Colonic mucosa (tissue), 4 donors: ENCODE data around the gene FOSL1. TPM values are rescaled to one million over a fixed set of nuclear protein-coding genes. Genes with fewer than 3 reads are reported as not detected.

Experiments
- DNase-seq: peaks from one replicate; pipeline ENCODE4 v3.0.0-alpha.2; 2020
- H3K27ac ChIP-seq: fragments of 200-600 bp; one replicate; pipeline ENCODE4 v1.8.0; 2021
- H3K27me3 ChIP-seq: fragments of 200-600 bp; one replicate; pipeline ENCODE4 v1.8.0; 2021
- H3K36me3 ChIP-seq: fragments of 200-600 bp; one replicate; pipeline ENCODE4 v1.8.0; 2021
- H3K4me1 ChIP-seq: fragments of 200-600 bp; one replicate; pipeline ENCODE4 v1.8.0; 2021; ENCODE audit warnings: mild to moderate bottlenecking
- H3K4me3 ChIP-seq: fragments of 200-600 bp; one replicate; pipeline ENCODE4 v1.8.0; 2021
- H3K9ac ChIP-seq, 2 donors: one replicate each; pipeline ENCODE4 v1.7.0; 2013; ENCODE audit warnings: control low read depth in 2 of 2, low read depth in 2 of 2, low read length in 2 of 2
- H3K9me3 ChIP-seq: fragments of 200-600 bp; one replicate; pipeline ENCODE4 v1.8.0; 2021
- intact Hi-C: fragments of 100-400 bp; cut with DNase I; formaldehyde crosslinking; loops from one replicate; pipeline ENCODE4 v1.14.1; 2022
- total RNA-seq, 2 donors: library from RNA; stranded (reverse); fragmentation: NEBNext Ultra II Directional in 1 of 2; extraction: Animal tissue kit (Norgen Biotek cat#: 25700) in 1 of 2; gene quantifications; one replicate each; pipeline ENCODE4 v1.2.1, GENCODE V29; 2021
- TF ChIP-seq, protein P1 (sequence below): fragments of 200-600 bp; IDR thresholded peaks from one replicate; pipeline ENCODE4 v1.8.0; 2022; ENCODE audit warnings: antibody characterized with exemption, mild to moderate bottlenecking
- donor health status: healthy.
- donor health status: DM: no; HTN: no; CAD: no.
- donor health status: DM: no; HTN: no; CAD: no.

The FOSL1 gene
- total RNA-seq, 2 donors from 2014 or later: 0.84 to 4.2 TPM

DNA sequence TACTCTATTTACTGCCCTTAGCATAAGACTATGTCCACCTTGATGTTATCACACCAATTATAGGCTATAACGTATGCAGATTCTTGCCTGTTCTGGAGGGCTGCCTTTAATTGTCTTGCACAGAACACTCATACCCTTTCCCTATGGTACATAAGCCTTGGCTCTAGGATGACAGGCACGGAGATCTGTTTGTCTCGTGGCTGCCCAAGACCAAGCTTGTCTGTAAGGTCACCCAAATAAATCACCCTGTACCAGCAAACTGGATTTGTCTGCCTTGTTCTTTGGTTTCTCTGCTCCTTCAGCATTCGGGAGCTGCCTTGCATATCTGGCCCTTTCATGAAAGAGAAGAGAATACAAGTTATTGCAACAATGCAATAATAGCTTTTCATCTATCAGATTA lies 37.6 kb upstream of the FOSL1 start:
- no peak overlapping the region for H3K4me3 ChIP-seq
- H3K36me3 ChIP-seq: no peaks in the 10 kb centered on the region
- no peaks in the 10 kb centered on the region for H3K9me3 ChIP-seq
- TF ChIP-seq, protein P1, sequence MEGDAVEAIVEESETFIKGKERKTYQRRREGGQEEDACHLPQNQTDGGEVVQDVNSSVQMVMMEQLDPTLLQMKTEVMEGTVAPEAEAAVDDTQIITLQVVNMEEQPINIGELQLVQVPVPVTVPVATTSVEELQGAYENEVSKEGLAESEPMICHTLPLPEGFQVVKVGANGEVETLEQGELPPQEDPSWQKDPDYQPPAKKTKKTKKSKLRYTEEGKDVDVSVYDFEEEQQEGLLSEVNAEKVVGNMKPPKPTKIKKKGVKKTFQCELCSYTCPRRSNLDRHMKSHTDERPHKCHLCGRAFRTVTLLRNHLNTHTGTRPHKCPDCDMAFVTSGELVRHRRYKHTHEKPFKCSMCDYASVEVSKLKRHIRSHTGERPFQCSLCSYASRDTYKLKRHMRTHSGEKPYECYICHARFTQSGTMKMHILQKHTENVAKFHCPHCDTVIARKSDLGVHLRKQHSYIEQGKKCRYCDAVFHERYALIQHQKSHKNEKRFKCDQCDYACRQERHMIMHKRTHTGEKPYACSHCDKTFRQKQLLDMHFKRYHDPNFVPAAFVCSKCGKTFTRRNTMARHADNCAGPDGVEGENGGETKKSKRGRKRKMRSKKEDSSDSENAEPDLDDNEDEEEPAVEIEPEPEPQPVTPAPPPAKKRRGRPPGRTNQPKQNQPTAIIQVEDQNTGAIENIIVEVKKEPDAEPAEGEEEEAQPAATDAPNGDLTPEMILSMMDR: no peak
- DNase-seq: no peak
- no peak overlapping the region for H3K9ac ChIP-seq
- no peaks in the 10 kb centered on the region for H3K4me1 ChIP-seq
- intact Hi-C loops: no loop called here
- no peak overlapping the region for H3K27ac ChIP-seq
- H3K27me3 ChIP-seq: no peaks in the 10 kb centered on the region

DNA sequence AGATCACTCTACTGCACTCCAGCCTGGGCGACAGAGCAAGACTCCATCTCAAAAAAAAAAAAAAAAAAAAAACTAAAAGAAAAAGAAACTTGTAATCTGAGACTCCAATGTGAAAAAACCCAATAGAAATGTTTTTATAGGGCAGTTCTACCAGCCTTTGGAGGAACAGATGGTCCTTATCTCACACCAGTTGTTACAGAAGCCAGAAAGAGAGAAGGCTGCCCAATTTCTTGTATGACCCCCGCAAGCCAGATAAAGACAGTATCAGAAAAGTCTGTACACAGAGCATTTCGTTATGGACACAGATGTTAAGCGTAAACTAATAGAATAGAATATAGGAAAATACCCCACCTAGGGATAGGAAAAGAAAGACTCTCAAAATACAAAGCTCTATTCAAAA lies 33.8 kb upstream of the FOSL1 start:
- intact Hi-C loops: no loop called here
- DNase-seq: no peak
- H3K4me1 ChIP-seq: no peaks in the 10 kb centered on the region
- H3K36me3 ChIP-seq: no peaks in the 10 kb centered on the region
- no peak overlapping the region for H3K27ac ChIP-seq
- H3K27me3 ChIP-seq: no peaks in the 10 kb centered on the region
- no peak overlapping the region for H3K4me3 ChIP-seq
- H3K9ac ChIP-seq: no peak overlapping the region
- TF ChIP-seq, protein P1: no peak
- H3K9me3 ChIP-seq: no peaks in the 10 kb centered on the region

DNA sequence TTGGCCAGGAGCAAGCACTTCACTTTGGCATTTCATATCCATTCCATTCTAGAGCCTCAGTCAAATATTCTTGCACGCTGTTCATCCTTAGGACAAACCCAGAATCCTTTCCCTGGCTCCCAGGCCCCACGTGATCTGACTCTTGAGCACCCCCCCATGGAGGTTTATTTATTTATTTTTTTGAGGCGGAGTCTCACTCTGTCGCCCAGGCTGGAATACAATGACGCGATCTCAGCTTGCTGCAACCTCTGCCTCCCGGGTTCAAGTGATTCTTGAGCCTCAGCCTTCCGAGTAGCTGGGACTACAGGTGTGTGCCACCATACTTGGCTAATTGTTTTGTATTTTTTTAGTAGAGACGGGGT lies 32.4 kb upstream of the FOSL1 start:
- Histone ChIP-seq H3K27me3 (no peaks in the 10 kb centered on the region), H3K4me3 (no peak overlapping the region), H3K9ac (no peak overlapping the region), H3K9me3 (no peaks in the 10 kb centered on the region), H3K36me3 (no peaks in the 10 kb centered on the region), H3K4me1 (no peaks in the 10 kb centered on the region), H3K27ac (no peak overlapping the region)
- intact Hi-C loops: no loop called here
- no peak for DNase-seq
- TF ChIP-seq, protein P1: no peak

DNA sequence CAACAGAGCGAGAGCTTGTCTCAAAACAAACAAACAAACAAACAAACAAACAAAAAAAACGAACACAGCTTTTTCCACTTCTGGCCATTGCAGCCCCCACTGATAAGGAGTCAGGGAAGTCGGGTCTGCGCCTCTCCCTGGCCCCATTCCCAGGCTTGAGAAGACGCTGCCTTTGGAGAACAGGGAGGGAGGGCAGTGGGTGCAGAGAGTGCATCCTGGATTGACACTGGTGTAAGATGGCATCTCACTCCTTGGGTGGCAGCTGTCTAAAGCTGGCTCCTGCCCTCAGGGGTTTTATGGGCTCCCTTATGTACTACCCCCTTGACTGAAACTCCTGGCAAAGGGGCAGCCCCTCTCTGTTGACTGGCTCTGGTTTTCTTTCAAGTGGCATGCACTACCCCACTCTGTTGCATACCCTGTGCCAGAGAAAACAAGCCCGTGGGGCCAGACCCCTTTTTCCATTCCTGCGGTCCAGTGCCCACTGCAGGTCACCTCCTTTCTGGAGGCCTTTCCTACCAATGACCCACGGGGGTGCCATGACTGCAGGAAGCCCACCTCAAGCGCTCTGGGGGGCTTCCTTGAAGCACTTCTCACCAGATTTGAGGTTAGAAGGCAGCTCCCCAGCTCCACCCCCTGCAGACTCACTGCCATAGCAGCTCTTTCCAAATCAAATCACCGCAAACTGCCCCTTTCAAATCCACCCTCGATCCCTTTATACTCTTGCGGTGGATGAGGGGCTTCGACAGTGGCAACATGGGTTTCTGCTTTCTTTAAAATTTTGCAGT lies 31.8 kb upstream of the FOSL1 start:
- Histone ChIP-seq H3K4me1 (no peaks in the 10 kb centered on the region), H3K36me3 (no peaks in the 10 kb centered on the region), H3K27me3 (no peaks in the 10 kb centered on the region), H3K9me3 (no peaks in the 10 kb centered on the region), H3K27ac (no peak overlapping the region), H3K9ac (no peak overlapping the region), H3K4me3 (no peak overlapping the region)
- no peak for DNase-seq
- TF ChIP-seq, protein P1: no peak
- intact Hi-C loops: no loop called here

DNA sequence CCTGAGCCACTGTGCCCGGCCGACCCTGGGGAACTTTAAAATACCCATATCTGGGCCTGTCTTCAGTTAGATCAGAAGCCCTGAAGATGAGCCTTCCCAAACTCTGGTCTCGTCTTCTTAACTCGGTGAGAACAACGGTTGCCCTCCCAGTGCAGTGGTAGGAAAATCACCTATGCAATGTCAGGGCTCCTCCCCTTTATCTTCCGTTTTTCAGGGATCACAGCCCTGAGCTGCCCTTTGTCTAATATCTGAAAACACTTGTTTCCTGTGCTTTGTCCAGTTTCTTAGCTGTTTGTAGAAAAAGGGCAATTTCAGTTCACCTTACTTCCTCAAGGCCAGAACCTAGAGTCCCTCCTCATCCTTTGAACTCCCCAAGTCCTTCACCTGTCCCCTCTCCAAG lies 28.5 kb upstream of the FOSL1 start:
- TF ChIP-seq, protein P1: no peak
- Histone ChIP-seq H3K9me3 (no peaks in the 10 kb centered on the region), H3K27ac (no peak overlapping the region), H3K36me3 (no peaks in the 10 kb centered on the region), H3K4me1 (no peaks in the 10 kb centered on the region), H3K9ac (no peak overlapping the region), H3K4me3 (no peak overlapping the region), H3K27me3 (no peaks in the 10 kb centered on the region)
- DNase-seq: no peak
- intact Hi-C loops: no loop called here
